Keratinocyte (primary cell): ENCODE data around the gene DIP2C. TPM values are rescaled to one million over a fixed set of nuclear protein-coding genes. Genes with fewer than 3 reads are reported as not detected.

Experiments
- DNase-seq: peaks from one replicate; pipeline ENCODE4 v3.0.0-alpha.2; 2011; ENCODE audit warnings: low read depth, missing footprints, low spot score
- FAIRE-seq: peaks from 2 replicates; lab custom pipeline; 2011; peaks lifted over from hg19 to GRCh38; lab: Jason Lieb, UNC
- H2AFZ ChIP-seq: 2 replicates; pipeline ENCODE4 v1.6.0; 2012; ENCODE audit warnings: low read length, control low read depth, inconsistent platforms; ENCODE audit not compliant: control insufficient read depth
- H3K27ac ChIP-seq: 2 replicates; pipeline ENCODE4 v1.5.1; 2011; ENCODE audit warnings: low read length; ENCODE audit not compliant: control insufficient read depth, insufficient read depth
- H3K27me3 ChIP-seq: 3 replicates; pipeline ENCODE4 v1.6.0; 2011; ENCODE audit warnings: low read length; ENCODE audit not compliant: control insufficient read depth, insufficient read depth; ENCODE audit errors: extremely low read depth
- H3K36me3 ChIP-seq, 2 experiments: 2 replicates in 1 of 2; 3 replicates in 1 of 2; pipeline ENCODE4 v1.5.1; 2011; ENCODE audit warnings: low read length in 2 of 2, mild to moderate bottlenecking in 1 of 2; ENCODE audit not compliant: control insufficient read depth in 2 of 2, insufficient read depth in 2 of 2; ENCODE audit errors: extremely low read depth in 1 of 2
- H3K4me1 ChIP-seq: 3 replicates; pipeline ENCODE4 v1.5.1; 2011; ENCODE audit warnings: low read length; ENCODE audit not compliant: control insufficient read depth, insufficient read depth; ENCODE audit errors: extremely low read depth
- H3K4me2 ChIP-seq: 3 replicates; pipeline ENCODE4 v1.6.0; 2011; ENCODE audit warnings: low read depth, low read length; ENCODE audit not compliant: control insufficient read depth, insufficient read depth; ENCODE audit errors: extremely low read depth
- H3K4me3 ChIP-seq, 3 experiments: fragments of 200-600 bp in 1 of 3; sonication (generic) in 1 of 3; 2 replicates in 2 of 3; 3 replicates in 1 of 3; pipeline ENCODE4 v1.5.1; 2011 to 2016; ENCODE audit warnings: low read length in 3 of 3, mild to moderate bottlenecking in 3 of 3, control low read depth in 2 of 3, inconsistent platforms in 1 of 3, low read depth in 1 of 3, mixed read lengths in 1 of 3, mixed run types in 1 of 3, moderate library complexity in 1 of 3; ENCODE audit not compliant: control insufficient read depth in 2 of 3, insufficient read depth in 2 of 3; ENCODE audit errors: extremely low read depth in 1 of 3
- H3K79me2 ChIP-seq: 2 replicates; pipeline ENCODE4 v1.6.0; 2012; ENCODE audit warnings: low read length; ENCODE audit not compliant: control insufficient read depth, insufficient read depth
- H3K9ac ChIP-seq: 3 replicates; pipeline ENCODE4 v1.6.0; 2011; ENCODE audit warnings: low read length; ENCODE audit not compliant: control insufficient read depth, insufficient read depth; ENCODE audit errors: extremely low read depth
- H3K9me1 ChIP-seq: 3 replicates; pipeline ENCODE4 v1.6.0; 2011; ENCODE audit warnings: low read length; ENCODE audit not compliant: control insufficient read depth, insufficient read depth; ENCODE audit errors: extremely low read depth
- H3K9me3 ChIP-seq: 2 replicates; pipeline ENCODE4 v1.5.1; 2012; ENCODE audit warnings: low read depth, low read length; ENCODE audit not compliant: control insufficient read depth
- H4K20me1 ChIP-seq: 3 replicates; pipeline ENCODE4 v1.6.0; 2011; ENCODE audit warnings: low read length; ENCODE audit not compliant: control insufficient read depth, insufficient read depth; ENCODE audit errors: extremely low read depth
- CTCF ChIP-seq, 3 experiments: IDR thresholded peaks in 1 of 3; conservative IDR thresholded peaks in 1 of 3; optimal IDR thresholded peaks in 1 of 3; 2 replicates in 2 of 3; 3 replicates in 1 of 3; pipeline versions ENCODE3 to v1.5.1; 2011; ENCODE audit warnings: low read length in 3 of 3, mild to moderate bottlenecking in 3 of 3, moderate library complexity in 2 of 3, control low read depth in 1 of 3, inconsistent platforms in 1 of 3; ENCODE audit not compliant: insufficient read depth in 2 of 3; ENCODE audit errors: extremely low read depth in 1 of 3
- EZH2 ChIP-seq: IDR thresholded peaks from one replicate; pipeline ENCODE4 v1.6.1; 2012; ENCODE audit warnings: inconsistent platforms, mild to moderate bottlenecking, low read length, moderate library complexity
- dilution Hi-C: fragments of 300-500 bp; cut with MboI; formaldehyde crosslinking; loops from one replicate; pipeline ENCODE4 v1.7.0; 2020; ENCODE audit warnings: low sequenced_read_pairs; ENCODE audit not compliant: extremely low pct_ligation_motif_present
- polyA plus RNA-seq, 5 experiments: library from polyadenylated mRNA; depleted of rRNA in 3 of 5; stranded (reverse) in 3 of 5; stranded (forward) in 1 of 5; unstranded in 1 of 5; fragments of >200 nt; gene quantifications; 1 replicate in 1 of 5; 2 replicates in 3 of 5; 3 replicates in 1 of 5; pipeline versions ENCODE4 v1.2.1 to v1.2.3, GENCODE V29; 2011 to 2012; ENCODE audit warnings: missing spikeins in 2 of 5, low read depth in 1 of 5, low replicate concordance in 1 of 5

DIP2C gene
- polyA plus RNA-seq, 1 donor (not counting 4 experiments of a cell fraction or from before 2014, with no cell fraction given) = 1.3 TPM

- no peak overlapping the region for H3K27ac ChIP-seq
- H3K79me2 ChIP-seq = no peaks in the 10 kb centered on the region
- dilution Hi-C loops = no loop called here
- H3K4me2 ChIP-seq = no peak overlapping the region
- no peaks in the 10 kb centered on the region for H3K36me3 ChIP-seq
- no peaks in the 10 kb centered on the region for H3K27me3 ChIP-seq
- H3K4me3 ChIP-seq = no peak overlapping the region
- H3K9me1 ChIP-seq = no peaks in the 10 kb centered on the region
- FAIRE-seq = no peak
- TF ChIP-seq EZH2 (no peak), CTCF (optimal IDR thresholded peaks at IDR 0.05 in 1 of 3, IDR thresholded peaks at IDR 0.05 in 1 of 3, conservative IDR thresholded peaks at IDR 0.05 in 1 of 3; ENCODE audit: extremely low read depth in 1 of 3, insufficient read depth in 2 of 3, low read length in 3 of 3) (no peak)
- no peaks in the 10 kb centered on the region for H3K4me1 ChIP-seq
- H3K9me3 ChIP-seq = peaks cover 6% of the 10 kb centered on the region
- no peaks in the 10 kb centered on the region for H4K20me1 ChIP-seq
- DNase-seq = no peak
- no peak overlapping the region for H3K9ac ChIP-seq
- no peak overlapping the region for H2AFZ ChIP-seq
Measured at GRCh38 chr10:423178-423577, 266.3 kb downstream of the DIP2C start.

- FAIRE-seq = no peak
- Histone ChIP-seq H3K27me3 (no peaks in the 10 kb centered on the region), H3K4me2 (no peak overlapping the region), H3K79me2 (no peaks in the 10 kb centered on the region), H3K27ac (no peak overlapping the region), H3K4me1 (no peaks in the 10 kb centered on the region), H3K9me3 (peaks cover 6% of the 10 kb centered on the region), H3K9ac (no peak overlapping the region), H2AFZ (no peak overlapping the region), H3K36me3 (no peaks in the 10 kb centered on the region), H3K9me1 (no peaks in the 10 kb centered on the region), H3K4me3 (no peak overlapping the region), H4K20me1 (no peaks in the 10 kb centered on the region)
- dilution Hi-C loops = no loop called here
- no peak for TF ChIP-seq EZH2
- no peak for TF ChIP-seq CTCF (optimal IDR thresholded peaks at IDR 0.05 in 1 of 3, IDR thresholded peaks at IDR 0.05 in 1 of 3, conservative IDR thresholded peaks at IDR 0.05 in 1 of 3; ENCODE audit: extremely low read depth in 1 of 3, insufficient read depth in 2 of 3, low read length in 3 of 3)
- no peak for DNase-seq
Measured at GRCh38 chr10:422675-423074, 266.8 kb downstream of the DIP2C start.
